ENCODE results near the gene PRDX2.

GRCh38 chr19:12787458-12787857 lies 14.1 kb downstream of the PRDX2 start:
- TF ChIP-seq CTCF (IDR thresholded peaks at IDR 0.05; ENCODE audit: poor library complexity) (no peak), EZH2 (IDR thresholded peaks at IDR 0.05; ENCODE audit: borderline replicate concordance) (no peak), EZH2phosphoT487 (IDR thresholded peaks at IDR 0.05; ENCODE audit: low read depth, severe bottlenecking, unreplicated experiment) (no peak)

Data from hepatocyte (in vitro differentiated cells).